HUES48 (cell line): Measurements from ENCODE around the gene PYY.
"Not testable (repeated sequence)": the region's sequence is repeated elsewhere in the genome, so short reads cannot be mapped to it uniquely, and the experiment has no call there.

Experiments
- H3K27ac ChIP-seq: one replicate; pipeline ENCODE4 v1.7.0; 2013; ENCODE audit warnings: low read depth, low read length, inconsistent platforms
- H3K27me3 ChIP-seq: 2 replicates; pipeline ENCODE4 v1.6.1; 2013; ENCODE audit warnings: mild to moderate bottlenecking, low read length; ENCODE audit not compliant: control insufficient read depth, insufficient read depth
- H3K36me3 ChIP-seq: 2 replicates; pipeline ENCODE4 v1.6.1; 2013; ENCODE audit warnings: low read length; ENCODE audit not compliant: control insufficient read depth, insufficient read depth
- H3K4me1 ChIP-seq: 2 replicates; pipeline ENCODE4 v1.6.1; 2013; ENCODE audit warnings: mild to moderate bottlenecking, low read length; ENCODE audit not compliant: control insufficient read depth, insufficient read depth
- H3K4me3 ChIP-seq: 2 replicates; pipeline ENCODE4 v1.5.1; 2013; ENCODE audit warnings: mild to moderate bottlenecking, low read depth, low read length
- H3K9ac ChIP-seq: 2 replicates; pipeline ENCODE4 v1.6.1; 2013; ENCODE audit warnings: mild to moderate bottlenecking, low read depth, low read length, moderate library complexity
- H3K9me3 ChIP-seq: 2 replicates; pipeline ENCODE4 v1.6.1; 2013; ENCODE audit warnings: low read length; ENCODE audit not compliant: control insufficient read depth, insufficient read depth

Gene PYY

GRCh38 chr17:43931062-43931571, 22.6 kb downstream of the PYY start:
- Histone ChIP-seq H3K4me1 (no peaks in the 10 kb centered on the region), H3K9me3 (no peaks in the 10 kb centered on the region), H3K9ac (no peak overlapping the region), H3K27ac (no peak overlapping the region), H3K4me3 (no peak overlapping the region), H3K36me3 (no peaks in the 10 kb centered on the region), H3K27me3 (peaks cover 26% of the 10 kb centered on the region)

GRCh38 chr17:43928609-43929008, 25.1 kb downstream of the PYY start:
- Histone ChIP-seq H3K9ac (no peak overlapping the region), H3K27me3 (peaks cover 34% of the 10 kb centered on the region)

GRCh38 chr17:43927929-43928328, 25.8 kb downstream of the PYY start:
- not testable (repeated sequence) for H3K9me3 ChIP-seq, H3K9ac ChIP-seq, H3K27ac ChIP-seq, H3K36me3 ChIP-seq, H3K4me1 ChIP-seq
- Histone ChIP-seq H3K4me3 (peak overlapping the region; percentile 51; the same call in 1 of the 2 replicates), H3K27me3 (peaks cover 34% of the 10 kb centered on the region)

More at GRCh38 chr17:43928609-43929008, 25.1 kb downstream of the PYY start:
- H3K9me3 ChIP-seq = no peaks in the 10 kb centered on the region
- no peak overlapping the region for H3K27ac ChIP-seq
- no peaks in the 10 kb centered on the region for H3K4me1 ChIP-seq
- H3K36me3 ChIP-seq = no peaks in the 10 kb centered on the region
- H3K4me3 ChIP-seq = no peak overlapping the region

DNA sequence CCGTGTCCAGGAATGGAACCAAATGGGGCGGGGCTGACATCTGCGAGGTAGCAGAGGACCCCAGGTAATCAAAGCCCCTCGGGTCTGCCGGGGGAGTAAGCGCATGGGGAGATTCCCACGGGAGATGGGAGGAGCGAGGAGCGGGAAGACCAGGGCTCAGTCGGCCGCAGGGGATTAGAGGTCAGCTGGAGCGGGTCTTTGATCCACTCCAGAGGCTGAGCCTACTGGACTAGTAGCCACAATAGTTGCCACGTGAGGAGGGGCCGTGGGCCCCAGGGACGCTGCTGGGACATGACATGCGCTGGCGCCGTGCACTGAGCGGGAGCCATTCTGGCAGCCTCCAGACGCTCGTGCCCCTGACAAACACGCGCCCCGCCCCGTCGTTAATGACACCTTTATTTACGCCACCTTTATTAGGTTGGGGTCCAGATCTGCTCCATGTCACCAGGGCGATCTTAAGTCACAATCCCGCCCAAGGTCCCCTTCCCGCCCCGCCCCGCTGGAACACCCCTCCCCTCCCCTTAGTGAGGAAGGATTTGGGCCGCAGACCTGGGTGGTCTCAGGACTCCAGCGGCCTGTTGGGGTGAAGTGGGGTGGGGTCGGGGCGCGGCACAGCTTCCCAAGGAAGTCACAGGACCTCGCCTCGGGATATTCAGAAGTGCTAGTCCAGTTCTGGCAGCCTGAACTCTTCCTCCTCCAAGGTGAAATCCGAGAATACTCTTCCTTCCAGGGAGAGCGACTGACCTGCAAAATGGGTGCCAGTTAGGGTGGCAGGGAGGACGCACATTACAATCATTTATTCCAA, 26.5 kb downstream of the PYY start:
- Histone ChIP-seq H3K27me3 (peaks cover 34% of the 10 kb centered on the region), H3K36me3 (no peaks in the 10 kb centered on the region), H3K27ac (no peak overlapping the region), H3K9me3 (no peaks in the 10 kb centered on the region), H3K9ac (no peak overlapping the region), H3K4me1 (no peaks in the 10 kb centered on the region), H3K4me3 (peak overlapping the region; percentile 51)

GRCh38 chr17:43924558-43924957, 29.2 kb downstream of the PYY start:
- no peak overlapping the region for H3K9ac ChIP-seq
- no peak overlapping the region for H3K27ac ChIP-seq
- H3K4me3 ChIP-seq = no peak overlapping the region
- no peaks in the 10 kb centered on the region for H3K9me3 ChIP-seq
- no peaks in the 10 kb centered on the region for H3K4me1 ChIP-seq
- peaks cover 34% of the 10 kb centered on the region for H3K27me3 ChIP-seq
- no peaks in the 10 kb centered on the region for H3K36me3 ChIP-seq

GRCh38 chr17:43920500-43921095, 33.1 kb downstream of the PYY start:
- Histone ChIP-seq H3K9me3 (no peaks in the 10 kb centered on the region), H3K4me3 (no peak overlapping the region), H3K9ac (no peak overlapping the region), H3K36me3 (no peaks in the 10 kb centered on the region), H3K27me3 (peaks cover 10% of the 10 kb centered on the region), H3K27ac (no peak overlapping the region), H3K4me1 (peaks cover 4% of the 10 kb centered on the region; the same call in 1 of the 2 replicates)

- Histone ChIP-seq H3K9ac (no peak overlapping the region), H3K9me3 (no peaks in the 10 kb centered on the region), H3K27ac (no peak overlapping the region), H3K4me3 (peak overlapping the region; percentile 39; the same call in 1 of the 2 replicates), H3K4me1 (peaks cover 4% of the 10 kb centered on the region; the same call in 1 of the 2 replicates), H3K27me3 (peaks cover 7% of the 10 kb centered on the region), H3K36me3 (no peaks in the 10 kb centered on the region)
Measured at GRCh38 chr17:43918026-43918389, 35.7 kb downstream of the PYY start.

DNA sequence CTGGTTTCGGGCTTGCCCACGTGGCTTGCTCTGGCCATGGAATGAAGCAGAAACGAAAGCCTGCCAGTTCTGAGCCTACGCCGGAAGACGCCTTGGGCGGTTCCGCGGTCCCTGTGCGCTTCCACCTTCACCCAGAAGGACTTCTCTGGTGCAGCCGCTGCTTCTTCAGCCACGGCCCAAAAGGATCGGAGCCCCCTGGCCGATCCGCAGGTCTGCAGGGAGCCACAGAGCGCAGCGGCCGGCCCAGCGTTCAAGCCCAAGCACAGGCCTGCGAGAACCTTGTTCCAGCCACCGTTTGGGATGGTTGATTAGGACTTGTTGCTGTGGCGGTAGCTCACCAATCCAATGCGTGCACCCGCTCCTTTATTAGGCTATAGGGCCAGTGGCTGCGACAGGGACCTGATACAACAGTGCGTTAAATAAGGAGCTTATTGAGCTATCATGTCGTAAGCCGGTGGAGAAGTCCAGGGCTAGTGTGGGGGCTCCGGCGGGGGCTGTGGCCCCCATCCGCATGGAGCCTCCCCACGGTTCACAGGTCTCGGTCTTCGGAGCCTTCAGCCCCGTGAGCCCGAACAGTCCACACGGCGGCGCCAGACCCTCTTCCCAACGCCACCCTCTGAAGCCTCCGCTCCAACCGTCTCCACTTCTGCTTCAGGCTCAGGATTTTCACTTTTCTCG, 36.3 kb downstream of the PYY start:
- Histone ChIP-seq H3K4me1 (peaks cover 4% of the 10 kb centered on the region; the same call in 1 of the 2 replicates), H3K9me3 (no peaks in the 10 kb centered on the region), H3K27me3 (peaks cover 7% of the 10 kb centered on the region), H3K4me3 (peak overlapping the region; percentile 39; the same call in 1 of the 2 replicates), H3K36me3 (no peaks in the 10 kb centered on the region), H3K9ac (no peak overlapping the region), H3K27ac (no peak overlapping the region)

GRCh38 chr17:43917016-43917347, 36.8 kb downstream of the PYY start:
- peaks cover 7% of the 10 kb centered on the region for H3K27me3 ChIP-seq
- H3K9me3 ChIP-seq = no peaks in the 10 kb centered on the region
- H3K36me3 ChIP-seq = no peaks in the 10 kb centered on the region
- peaks cover 4% of the 10 kb centered on the region; the same call in 1 of the 2 replicates for H3K4me1 ChIP-seq
- H3K27ac ChIP-seq = no peak overlapping the region
- H3K4me3 ChIP-seq = no peak overlapping the region
- no peak overlapping the region for H3K9ac ChIP-seq

- Histone ChIP-seq H3K9ac (no peak overlapping the region), H3K27ac (no peak overlapping the region), H3K4me1 (peaks cover 4% of the 10 kb centered on the region; the same call in 1 of the 2 replicates), H3K27me3 (peaks cover 7% of the 10 kb centered on the region), H3K9me3 (no peaks in the 10 kb centered on the region), H3K36me3 (no peaks in the 10 kb centered on the region), H3K4me3 (no peak overlapping the region)
Measured at GRCh38 chr17:43916385-43916784, 37.4 kb downstream of the PYY start.

DNA sequence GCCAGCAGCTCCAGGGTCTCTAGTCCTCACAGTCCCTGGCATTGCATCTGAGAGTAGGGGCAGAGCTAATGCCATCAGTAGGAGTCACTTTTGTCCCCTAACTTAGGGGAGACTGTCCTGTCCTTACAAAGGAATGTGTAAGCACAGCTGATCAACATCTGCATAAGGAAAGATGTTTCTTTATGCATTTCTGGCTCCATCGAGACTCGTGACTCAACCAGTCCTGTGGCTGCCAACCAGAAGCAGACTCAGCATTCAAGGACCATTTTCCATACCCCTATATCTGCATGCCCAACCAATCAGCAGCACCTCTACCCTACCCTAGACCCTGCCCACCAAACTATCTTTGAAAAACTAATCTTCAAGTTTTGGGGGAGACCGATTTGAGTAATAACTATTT, 38.2 kb downstream of the PYY start:
- no peak overlapping the region for H3K9ac ChIP-seq
- H3K9me3 ChIP-seq = no peaks in the 10 kb centered on the region
- no peak overlapping the region for H3K4me3 ChIP-seq
- H3K4me1 ChIP-seq = peaks cover 4% of the 10 kb centered on the region; the same call in 1 of the 2 replicates
- no peak overlapping the region for H3K27ac ChIP-seq
- H3K27me3 ChIP-seq = peaks cover 7% of the 10 kb centered on the region
- no peaks in the 10 kb centered on the region for H3K36me3 ChIP-seq
